Psoas muscle (tissue), 8 donors: Measurements from ENCODE around the gene ZNF266. TPM values are rescaled to one million over a fixed set of nuclear protein-coding genes. Genes with fewer than 3 reads are reported as not detected.

Source experiments
- ATAC-seq, 4 donors: fragments of 200-7000 bp; cut with Tn5 transposase; one replicate each; pipeline ENCODE4 v1.9.1; 2020; ENCODE audit warnings: moderate library complexity in 3 of 4, mild to moderate bottlenecking in 2 of 4
- DNase-seq, 2 donors: peaks; one replicate each; pipeline ENCODE4 v3.0.0-alpha.2; 2020
- H3K27ac ChIP-seq: fragments of 200-600 bp; one replicate; pipeline ENCODE4 v1.8.0; 2022
- H3K27me3 ChIP-seq, 3 donors: fragments of 200-600 bp in 1 of 3; one replicate each; pipeline versions ENCODE4 v1.6.1 to v1.8.0; 2013 to 2022; ENCODE audit warnings: low read length in 2 of 3, mild to moderate bottlenecking in 2 of 3, moderate library complexity in 1 of 3; ENCODE audit not compliant: insufficient read depth in 3 of 3
- H3K36me3 ChIP-seq, 2 donors: fragments of 200-600 bp in 1 of 2; one replicate each; pipeline versions ENCODE4 v1.6.1 to v1.8.0; 2013 to 2022; ENCODE audit warnings: low read depth in 1 of 2, mild to moderate bottlenecking in 1 of 2, moderate library complexity in 1 of 2; ENCODE audit not compliant: insufficient read depth in 1 of 2
- H3K4me1 ChIP-seq: fragments of 200-600 bp; one replicate; pipeline ENCODE4 v1.8.0; 2022
- H3K4me3 ChIP-seq: fragments of 200-600 bp; one replicate; pipeline ENCODE4 v1.8.0; 2022; ENCODE audit warnings: mild to moderate bottlenecking
- H3K9me3 ChIP-seq: fragments of 200-600 bp; one replicate; pipeline ENCODE4 v1.8.0; 2022
- CTCF ChIP-seq: fragments of 200-600 bp; IDR thresholded peaks from one replicate; pipeline ENCODE4 v1.8.0; 2022; ENCODE audit warnings: antibody characterized with exemption
- WGBS, 3 donors: extraction: QIAGEN DNeasy Blood & Tissue Kit; methylation state at CpG; one replicate each; pipeline versions ENCODE4 v1.1.6 to v1.1.7; 2013; 5-methylcytosine and 5-hydroxymethylcytosine counted together
- intact Hi-C, 2 donors: fragments of 100-400 bp; cut with DNase I; formaldehyde crosslinking; loops; one replicate each; pipeline versions ENCODE4 v1.11.0 to v1.14.2; 2022
- polyA plus RNA-seq, 3 donors: library from polyadenylated mRNA; stranded (reverse); fragments of 200-250 nt; gene quantifications; one replicate each; pipeline ENCODE4 v1.2.3, GENCODE V29; 2013
- total RNA-seq, 4 donors: library from RNA; stranded (reverse); fragmentation: NEBNext Ultra II Directional in 2 of 4; extraction: Animal tissue kit (Norgen Biotek cat#: 25700) in 2 of 4; gene quantifications; one replicate each; pipeline versions ENCODE4 v1.2.1 to v1.2.4, GENCODE V29; 2021 to 2023
- donor health status: healthy with polysubstance abuse.
- donor health status: DM: no; HTN: no; CAD: no; lungs with moderate emphysema.
- donor health status: Bipolar disorder and iron deficiency.
- donor health status: healthy.
- donor health status: DM: yes; HTN: yes; CAD: no.
- donor health status: DM: no; HTN: no; CAD: no.
- donor health status: DM: no; HTN: no; CAD: no.
- donor health status: DM: yes; HTN: yes; CAD: no.

ZNF266 gene
- total and polyA plus RNA-seq, 7 donors, result 4.1 to 8.1 (median 5.7) TPM

DNA sequence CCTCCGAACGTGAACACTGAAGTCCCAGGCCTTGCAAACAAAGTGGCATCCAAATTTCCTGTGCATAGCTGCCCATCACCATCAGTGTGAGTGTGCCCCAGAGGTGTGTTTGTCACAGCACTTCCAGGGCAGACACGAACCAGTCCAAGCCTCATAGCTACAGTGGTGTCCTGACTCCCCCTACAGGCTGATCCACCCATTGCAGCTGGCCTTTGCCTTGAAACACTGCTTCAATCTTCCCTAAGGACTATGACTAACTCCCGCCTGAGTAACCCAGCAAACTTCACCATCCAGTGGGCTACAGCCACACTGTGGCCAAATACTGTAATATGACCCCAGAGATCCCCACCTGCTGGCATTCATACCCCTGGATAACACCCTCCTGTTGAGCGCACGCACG, 3.9 kb downstream of the ZNF266 start:
- no peak overlapping the region for H3K4me3 ChIP-seq
- TF ChIP-seq CTCF, result peak; percentile 28
- peaks cover 4% of the 10 kb centered on the region for H3K9me3 ChIP-seq
- intact Hi-C loops, result no loop called here
- ATAC-seq (no peak), DNase-seq (no peak)
- peaks cover 0 to 69% of the 10 kb centered on the region in 2 donors for H3K36me3 ChIP-seq
- WGBS, 3 donors, result 81 to 85% (median 83%) methylated on average over 7 of the region's 7 CpGs
- H3K4me1 ChIP-seq, result peaks cover 12% of the 10 kb centered on the region
- no peak overlapping the region for H3K27ac ChIP-seq
- H3K27me3 ChIP-seq, result no peaks in the 10 kb centered on the region

- Histone ChIP-seq H3K27ac (no peak overlapping the region), H3K36me3 (peaks cover 0 to 78% of the 10 kb centered on the region in 2 donors), H3K4me3 (no peak overlapping the region), H3K27me3 (no peaks in the 10 kb centered on the region), H3K4me1 (peaks cover 12% of the 10 kb centered on the region), H3K9me3 (no peaks in the 10 kb centered on the region)
- 83 to 97% (median 94%) methylated on average over 1 of the region's 1 CpG for WGBS, 3 donors
- TF ChIP-seq CTCF, result no peak
- intact Hi-C loops, result no loop called here
- DNase-seq (no peak), ATAC-seq (no peak)
These were observed 4.9 kb downstream of the ZNF266 start for GRCh38 chr19:9430444-9430843.

DNA sequence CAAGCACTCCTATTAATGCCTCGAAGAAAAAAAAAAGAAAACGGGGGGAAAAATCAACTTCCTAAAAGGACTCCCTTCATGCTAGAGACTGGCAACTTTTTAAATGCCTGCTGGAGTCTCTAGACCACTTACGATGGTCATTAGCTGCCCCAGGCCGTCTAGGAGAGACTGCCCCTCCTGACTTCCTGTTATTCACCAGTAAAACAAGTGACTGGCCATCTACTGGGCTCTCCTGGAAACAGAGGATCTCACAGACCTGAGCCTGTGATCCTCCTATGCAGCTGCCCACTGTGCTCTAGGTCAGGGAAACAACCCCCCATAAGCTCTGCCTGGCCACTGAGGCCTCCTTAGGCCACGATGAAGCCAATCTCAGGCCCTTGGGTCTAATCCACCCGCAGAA, 7.4 kb downstream of the ZNF266 start:
- Histone ChIP-seq H3K9me3 (no peaks in the 10 kb centered on the region), H3K27me3 (no peaks in the 10 kb centered on the region), H3K4me1 (no peaks in the 10 kb centered on the region), H3K36me3 (peaks cover 1 to 90% of the 10 kb centered on the region in 2 donors), H3K4me3 (no peak overlapping the region), H3K27ac (no peak overlapping the region)
- intact Hi-C loops, result no loop called here
- DNase-seq (no peak), ATAC-seq (no peak)
- 78 to 80% (median 80%) methylated on average over 6 of the region's 6 CpGs for WGBS, 3 donors
- no peak for TF ChIP-seq CTCF

GRCh38 chr19:9413240-9413954, 22.0 kb downstream of the ZNF266 start:
- Histone ChIP-seq H3K4me3 (no peak overlapping the region), H3K27me3 (no peaks in the 10 kb centered on the region), H3K27ac (no peak overlapping the region), H3K4me1 (no peaks in the 10 kb centered on the region), H3K9me3 (peaks cover 76% of the 10 kb centered on the region), H3K36me3 (peaks cover 49 to 67% of the 10 kb centered on the region in 2 donors)
- DNase-seq (no peak), ATAC-seq (no peak)
- WGBS, 3 donors, result 98% methylated on average over 14 of the region's 14 CpGs
- TF ChIP-seq CTCF, result no peak
- intact Hi-C loops, result no loop called here

GRCh38 chr19:9407827-9408226, 27.5 kb downstream of the ZNF266 start:
- 78 to 88% (median 86%) methylated on average over 5 of the region's 5 CpGs for WGBS, 3 donors
- intact Hi-C loops, result no loop called here

More at GRCh38 chr19:9407827-9408226, 27.5 kb downstream of the ZNF266 start:
- Histone ChIP-seq H3K36me3 (peaks cover 5 to 11% of the 10 kb centered on the region in 2 donors), H3K9me3 (peaks cover 78% of the 10 kb centered on the region), H3K27ac (no peak overlapping the region), H3K4me3 (peak overlapping the region; percentile 79), H3K27me3 (no peaks in the 10 kb centered on the region), H3K4me1 (peaks cover 5% of the 10 kb centered on the region)
- DNase-seq, result no peak
- no peak for TF ChIP-seq CTCF
- ATAC-seq, result no peak
